Activated gamma-delta T cell treated with Interleukin-2 at 50 U/mL for 16 hours (primary cell): ENCODE data around the gene FBXL20.
A peak's percentile ranks its signal among the peaks of the same experiment; 100 is the strongest.

Experiments used
- DNase-seq: peaks from one replicate; pipeline ENCODE4 v3.0.0-alpha.2; 2020

The FBXL20 gene

GRCh38 chr17:39223907-39224777 lies 177.3 kb downstream of the FBXL20 start:
- no peak for DNase-seq

GRCh38 chr17:39222866-39223834 lies 178.3 kb downstream of the FBXL20 start:
- no peak for DNase-seq

GRCh38 chr17:39222151-39222550 lies 179.3 kb downstream of the FBXL20 start:
- no peak for DNase-seq

GRCh38 chr17:39221572-39221971 lies 179.9 kb downstream of the FBXL20 start:
- no peak for DNase-seq

GRCh38 chr17:39219647-39220154 lies 181.7 kb downstream of the FBXL20 start:
- DNase-seq, result no peak

GRCh38 chr17:39218906-39219305 lies 182.5 kb downstream of the FBXL20 start:
- no peak for DNase-seq

- no peak for DNase-seq
Measured at GRCh38 chr17:39217734-39218369, 183.6 kb downstream of the FBXL20 start.

- DNase-seq, result no peak
Measured at GRCh38 chr17:39213852-39214251, 187.6 kb downstream of the FBXL20 start.

GRCh38 chr17:39212841-39213480 lies 188.5 kb downstream of the FBXL20 start:
- DNase-seq, result no peak

GRCh38 chr17:39212195-39212810 lies 189.1 kb downstream of the FBXL20 start:
- DNase-seq, result no peak

- no peak for DNase-seq
Measured at GRCh38 chr17:39210093-39210434, 191.4 kb downstream of the FBXL20 start.

GRCh38 chr17:39209317-39210092 lies 191.9 kb downstream of the FBXL20 start:
- peak; percentile 67 for DNase-seq

- no peak for DNase-seq
Measured at GRCh38 chr17:39208893-39209292, 192.5 kb downstream of the FBXL20 start.

- DNase-seq, result no peak
Measured at GRCh38 chr17:39208136-39208535, 193.3 kb downstream of the FBXL20 start.

GRCh38 chr17:39205112-39205526 lies 196.3 kb downstream of the FBXL20 start:
- DNase-seq, result no peak

GRCh38 chr17:39204245-39204644 lies 197.2 kb downstream of the FBXL20 start:
- no peak for DNase-seq
